HCT116 (cell line): Measurements from ENCODE around the gene FNBP1. TPM values are rescaled to one million over a fixed set of nuclear protein-coding genes. Genes with fewer than 3 reads are reported as not detected.

Experiments used
- ATAC-seq: fragments of 200-7000 bp; cut with Tn5 transposase; 2 replicates; pipeline ENCODE4 v1.9.1; 2020; ENCODE audit warnings: mild to moderate bottlenecking, moderate library complexity
- BruUV-seq: library from RNA; stranded (reverse); fragments of 400-500 nt; replicated peaks from 2 replicates; lab custom pipeline; 2021; lab: Mats Ljungman, UMichigan
- CTCF ChIA-PET: fragments of 300-600 bp; sonication (Branson Sonifier 250); formaldehyde crosslinking; loops from one replicate; lab custom pipeline; 2021; ENCODE audit warnings: antibody characterized with exemption; lab: Charles Lee
- POLR2A ChIA-PET: fragments of 300-600, 350-600 bp; sonication (Branson Sonifier 250); formaldehyde crosslinking; loops from one replicate; lab custom pipeline; 2021; ENCODE audit warnings: antibody characterized with exemption; lab: Charles Lee
- RAD21 ChIA-PET, 2 experiments: fragments of 300-600 bp; sonication (Branson Sonifier 250); formaldehyde crosslinking; loops; one replicate each; lab custom pipeline; 2023; ENCODE audit warnings: low total read pairs in 2 of 2; ENCODE audit not compliant: uncharacterized antibody in 2 of 2, unreplicated experiment in 2 of 2, low non-redundant PET in 1 of 2; lab: Charles Lee
- DNase-seq: peaks from one replicate; pipeline ENCODE4 v3.0.0-alpha.2; 2010; ENCODE audit warnings: low read depth, low spot score
- H2AFZ ChIP-seq: fragments of 200-600 bp; shearing (Covaris generic), sonication (generic); 2 replicates; pipeline ENCODE4 v1.6.1; 2017; ENCODE audit warnings: low read depth, mixed run types, mixed read lengths, antibody characterized with exemption, low read length; ENCODE audit not compliant: poor library complexity, severe bottlenecking
- H3K27ac ChIP-seq: 2 replicates; pipeline ENCODE4 v1.5.1; 2012; ENCODE audit warnings: low read depth, low read length
- H3K27me3 ChIP-seq: fragments of 200-600 bp; sonication (generic); 2 replicates; pipeline ENCODE4 v1.6.1; 2016; ENCODE audit warnings: mixed run types, low read length, mixed read lengths; ENCODE audit not compliant: insufficient read depth
- H3K36me3 ChIP-seq, 2 experiments: fragments of 200-500 bp in 1 of 2; fragments of 200-600 bp in 1 of 2; sonication (Bioruptor generic) in 1 of 2; sonication (generic) in 1 of 2; 2 replicates each; pipeline versions ENCODE4 v1.5.1 to v1.6.1; 2014 to 2016; ENCODE audit warnings: low read length in 2 of 2, inconsistent platforms in 1 of 2, mixed read lengths in 1 of 2, mixed run types in 1 of 2; ENCODE audit not compliant: insufficient read depth in 2 of 2, control insufficient read depth in 1 of 2
- H3K4me1 ChIP-seq, 2 experiments: fragments of 200-600 bp in 1 of 2; sonication (generic) in 1 of 2; 2 replicates each; pipeline versions ENCODE4 v1.5.1 to v1.6.1; 2012 to 2017; ENCODE audit warnings: low read length in 2 of 2, inconsistent platforms in 1 of 2, mild to moderate bottlenecking in 1 of 2, mixed read lengths in 1 of 2, mixed run types in 1 of 2, moderate library complexity in 1 of 2; ENCODE audit not compliant: insufficient read depth in 2 of 2, control insufficient read depth in 1 of 2
- H3K4me2 ChIP-seq: fragments of 200-600 bp; sonication (generic); 2 replicates; pipeline ENCODE4 v1.6.1; 2017; ENCODE audit warnings: mixed run types, low read length, mixed read lengths
- H3K4me3 ChIP-seq, 2 experiments: fragments of 200-600 bp in 1 of 2; sonication (generic) in 1 of 2; replicated peaks in 1 of 2; 2 replicates each; pipeline ENCODE4 v1.5.1; 2011 to 2016; ENCODE audit warnings: low read length in 2 of 2, control low read depth in 1 of 2, low read depth in 1 of 2, mild to moderate bottlenecking in 1 of 2, mixed read lengths in 1 of 2, mixed run types in 1 of 2
- H3K79me2 ChIP-seq: fragments of 200-600 bp; sonication (generic); 2 replicates; pipeline ENCODE4 v1.6.1; 2017; ENCODE audit warnings: mild to moderate bottlenecking, mixed run types, low read length, moderate library complexity, mixed read lengths; ENCODE audit not compliant: insufficient read depth
- H3K9ac ChIP-seq: fragments of 200-600 bp; sonication (generic); 2 replicates; pipeline ENCODE4 v1.6.1; 2016; ENCODE audit warnings: low read length, mixed read lengths
- H3K9me2 ChIP-seq: fragments of 200-600 bp; sonication (generic), shearing (Covaris generic); 2 replicates; pipeline ENCODE4 v1.6.1; 2017; ENCODE audit warnings: mixed run types, mild to moderate bottlenecking, moderate library complexity; ENCODE audit not compliant: insufficient read depth
- H3K9me3 ChIP-seq, 2 experiments: fragments of 200-500 bp in 1 of 2; fragments of 200-600 bp in 1 of 2; sonication (Bioruptor generic) in 1 of 2; sonication (generic) in 1 of 2; 2 replicates each; pipeline ENCODE4 v1.6.1; 2014 to 2017; ENCODE audit warnings: low read length in 2 of 2, mixed read lengths in 2 of 2, inconsistent platforms in 1 of 2, low read depth in 1 of 2, mild to moderate bottlenecking in 1 of 2, mixed run types in 1 of 2, moderate library complexity in 1 of 2; ENCODE audit not compliant: control insufficient read depth in 1 of 2, insufficient read depth in 1 of 2
- H4K20me1 ChIP-seq: fragments of 200-600 bp; sonication (generic), shearing (Covaris generic); 2 replicates; pipeline ENCODE4 v1.6.1; 2017; ENCODE audit warnings: mixed run types, mild to moderate bottlenecking, moderate library complexity; ENCODE audit not compliant: insufficient read depth
- EZH2 ChIP-seq: fragments of 200-600 bp; sonication (generic); IDR thresholded peaks from 2 replicates; pipeline ENCODE4 v1.6.1; 2017; ENCODE audit warnings: antibody characterized with exemption, mixed run types
- POLR2A ChIP-seq: IDR thresholded peaks from 2 replicates; pipeline ENCODE4 v1.7.0; 2011; ENCODE audit warnings: borderline replicate concordance; ENCODE audit not compliant: insufficient read depth, insufficient read length; ENCODE audit errors: extremely low read depth
- intact Hi-C: fragments of 100-400 bp; cut with micrococcal nuclease; formaldehyde crosslinking; loops from 2 replicates; pipeline ENCODE4 v1.10.0; 2022
- total RNA-seq: library from RNA; stranded (reverse); gene quantifications from one replicate; pipeline ENCODE4 v1.2.1, GENCODE V29; 2021; ENCODE audit not compliant: unreplicated experiment
- TF ChIP-seq, protein P1 (sequence below): IDR thresholded peaks from 2 replicates; pipeline ENCODE4 v1.6.1; 2012
- TF ChIP-seq, protein P2 (sequence below): IDR thresholded peaks from 2 replicates; pipeline ENCODE4 v1.6.1; 2011; ENCODE audit warnings: mild to moderate bottlenecking, low read length, moderate library complexity; ENCODE audit not compliant: insufficient replicate concordance; ENCODE audit errors: extremely low read depth
- TF ChIP-seq, protein P3 (sequence below), 3 experiments: fragments of 200-600 bp in 1 of 3; sonication (generic) in 1 of 3; IDR thresholded peaks in 2 of 3; conservative IDR thresholded peaks in 1 of 3; 2 replicates each; pipeline ENCODE4 v1.5.1; 2012 to 2017; ENCODE audit warnings: low read depth in 2 of 3, low read length in 2 of 3, antibody characterized with exemption in 1 of 3, borderline replicate concordance in 1 of 3, control low read depth in 1 of 3, mild to moderate bottlenecking in 1 of 3, mixed read lengths in 1 of 3, mixed run types in 1 of 3, moderate library complexity in 1 of 3; ENCODE audit not compliant: insufficient read depth in 1 of 3

The FNBP1 gene
- total RNA-seq, 1 experiment from 2014 or later = 25.0 TPM

DNA sequence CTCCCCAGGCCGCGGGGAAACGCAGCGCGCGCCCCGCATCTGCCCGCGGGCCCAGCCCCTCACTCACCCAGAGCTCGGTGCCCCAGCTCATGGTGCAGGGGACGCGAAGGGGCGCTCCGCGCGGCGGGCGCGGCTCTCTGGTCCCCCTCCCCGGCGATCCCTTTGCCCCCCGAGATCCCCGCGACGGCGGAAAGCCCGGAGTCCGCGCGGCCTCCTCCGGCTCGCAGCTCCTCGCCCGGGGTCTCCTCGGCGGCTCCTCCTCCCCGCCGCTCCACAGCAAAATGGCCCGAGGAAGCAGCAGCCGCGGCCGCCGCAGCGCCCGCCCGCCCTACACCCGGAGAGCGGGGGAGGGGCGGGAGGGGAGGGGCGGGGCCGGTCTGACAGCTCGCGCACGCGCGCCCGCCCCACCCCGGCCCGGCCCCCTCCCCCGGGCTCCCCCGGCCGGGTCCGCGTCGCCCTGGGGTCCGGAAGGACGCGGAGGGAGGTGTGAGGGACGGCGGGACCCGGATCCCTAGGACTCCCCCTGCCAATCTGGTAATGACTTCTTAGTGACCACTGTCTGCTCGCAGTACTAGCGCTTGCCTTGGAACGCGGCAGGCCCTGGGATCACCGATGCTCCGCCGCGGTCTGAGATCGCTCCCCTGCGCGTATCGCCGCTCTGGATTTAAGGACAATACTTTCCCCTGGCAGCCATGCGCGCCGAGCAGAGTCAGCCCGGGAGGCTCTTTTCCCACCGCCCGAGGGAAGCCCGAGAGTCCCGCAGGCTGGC lies at the start of gene FNBP1 (continued):
- no peak for TF ChIP-seq EZH2
- TF ChIP-seq, protein P1, sequence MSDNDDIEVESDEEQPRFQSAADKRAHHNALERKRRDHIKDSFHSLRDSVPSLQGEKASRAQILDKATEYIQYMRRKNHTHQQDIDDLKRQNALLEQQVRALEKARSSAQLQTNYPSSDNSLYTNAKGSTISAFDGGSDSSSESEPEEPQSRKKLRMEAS = peak; percentile 30; the same call in 1 of the 2 replicates
- peak; percentile 48 for TF ChIP-seq POLR2A

DNA sequence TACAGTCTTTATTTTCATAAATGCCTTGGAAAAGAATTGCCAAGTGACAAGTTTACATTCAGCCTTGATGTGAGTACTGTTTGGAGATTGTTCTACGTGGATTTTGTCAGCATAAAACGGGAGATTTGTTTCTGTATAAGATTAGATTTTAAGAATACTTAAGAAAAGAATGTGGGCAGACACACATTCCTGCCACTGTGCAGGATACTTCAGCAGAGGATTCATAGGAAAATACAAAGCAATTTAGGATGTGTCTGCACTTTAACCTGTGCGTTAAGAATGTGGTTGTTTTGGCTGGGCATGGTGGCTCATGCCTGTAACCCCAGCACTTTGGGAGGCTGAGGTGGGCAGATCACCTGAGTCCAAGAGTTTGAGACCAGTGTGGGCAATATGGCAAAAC lies 47.9 kb upstream of the FNBP1 start:
- Histone ChIP-seq H3K9ac (no peak overlapping the region), H3K9me3 (no peaks in the 10 kb centered on the region), H3K36me3 (peaks cover 0 to 7% of the 10 kb centered on the region in 2 experiments; a peak in 2 of 4 replicates), H3K4me3 (no peak overlapping the region), H3K4me2 (no peak overlapping the region), H2AFZ (no peak overlapping the region), H3K4me1 (no peaks in the 10 kb centered on the region), H3K79me2 (no peaks in the 10 kb centered on the region), H3K9me2 (no peaks in the 10 kb centered on the region), H3K27me3 (no peaks in the 10 kb centered on the region), H3K27ac (no peak overlapping the region), H4K20me1 (no peaks in the 10 kb centered on the region)
- CTCF ChIA-PET = no interaction called here
- RAD21 ChIA-PET = no interaction called here
- DNase-seq (no peak), ATAC-seq (no peak)
- POLR2A ChIA-PET = no interaction called here
- TF ChIP-seq, protein P2, sequence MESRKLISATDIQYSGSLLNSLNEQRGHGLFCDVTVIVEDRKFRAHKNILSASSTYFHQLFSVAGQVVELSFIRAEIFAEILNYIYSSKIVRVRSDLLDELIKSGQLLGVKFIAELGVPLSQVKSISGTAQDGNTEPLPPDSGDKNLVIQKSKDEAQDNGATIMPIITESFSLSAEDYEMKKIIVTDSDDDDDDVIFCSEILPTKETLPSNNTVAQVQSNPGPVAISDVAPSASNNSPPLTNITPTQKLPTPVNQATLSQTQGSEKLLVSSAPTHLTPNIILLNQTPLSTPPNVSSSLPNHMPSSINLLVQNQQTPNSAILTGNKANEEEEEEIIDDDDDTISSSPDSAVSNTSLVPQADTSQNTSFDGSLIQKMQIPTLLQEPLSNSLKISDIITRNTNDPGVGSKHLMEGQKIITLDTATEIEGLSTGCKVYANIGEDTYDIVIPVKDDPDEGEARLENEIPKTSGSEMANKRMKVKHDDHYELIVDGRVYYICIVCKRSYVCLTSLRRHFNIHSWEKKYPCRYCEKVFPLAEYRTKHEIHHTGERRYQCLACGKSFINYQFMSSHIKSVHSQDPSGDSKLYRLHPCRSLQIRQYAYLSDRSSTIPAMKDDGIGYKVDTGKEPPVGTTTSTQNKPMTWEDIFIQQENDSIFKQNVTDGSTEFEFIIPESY = no peak
- TF ChIP-seq, protein P3, sequence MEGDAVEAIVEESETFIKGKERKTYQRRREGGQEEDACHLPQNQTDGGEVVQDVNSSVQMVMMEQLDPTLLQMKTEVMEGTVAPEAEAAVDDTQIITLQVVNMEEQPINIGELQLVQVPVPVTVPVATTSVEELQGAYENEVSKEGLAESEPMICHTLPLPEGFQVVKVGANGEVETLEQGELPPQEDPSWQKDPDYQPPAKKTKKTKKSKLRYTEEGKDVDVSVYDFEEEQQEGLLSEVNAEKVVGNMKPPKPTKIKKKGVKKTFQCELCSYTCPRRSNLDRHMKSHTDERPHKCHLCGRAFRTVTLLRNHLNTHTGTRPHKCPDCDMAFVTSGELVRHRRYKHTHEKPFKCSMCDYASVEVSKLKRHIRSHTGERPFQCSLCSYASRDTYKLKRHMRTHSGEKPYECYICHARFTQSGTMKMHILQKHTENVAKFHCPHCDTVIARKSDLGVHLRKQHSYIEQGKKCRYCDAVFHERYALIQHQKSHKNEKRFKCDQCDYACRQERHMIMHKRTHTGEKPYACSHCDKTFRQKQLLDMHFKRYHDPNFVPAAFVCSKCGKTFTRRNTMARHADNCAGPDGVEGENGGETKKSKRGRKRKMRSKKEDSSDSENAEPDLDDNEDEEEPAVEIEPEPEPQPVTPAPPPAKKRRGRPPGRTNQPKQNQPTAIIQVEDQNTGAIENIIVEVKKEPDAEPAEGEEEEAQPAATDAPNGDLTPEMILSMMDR (IDR thresholded peaks at IDR 0.05 in 2 of 3, conservative IDR thresholded peaks at IDR 0.05 in 1 of 3; ENCODE audit: borderline replicate concordance in 1 of 3, insufficient read depth in 1 of 3, low read depth in 2 of 3, low read length in 2 of 3) = peak in 2 of 3 experiments; percentile 12 to 20; a peak in 2 of 6 replicates
- intact Hi-C loops = loop anchor here (10.0 kb wide), 1 partner anchor 366 kb away; no protein-coding TSS in a partner anchor
- BruUV-seq = no TSS peak
